GM12864 (cell line): ENCODE data around the gene KRTAP2-1.
"Not testable (repeated sequence)": the region's sequence is repeated elsewhere in the genome, so short reads cannot be mapped to it uniquely, and the experiment has no call there.

Experiments
- DNase-seq: peaks from one replicate; pipeline ENCODE4 v3.0.0-alpha.2; 2011; ENCODE audit warnings: low read depth
- H3K4me3 ChIP-seq: 2 replicates; pipeline ENCODE4 v1.5.1; 2011; ENCODE audit warnings: mild to moderate bottlenecking, low read depth, low read length, control low read depth
- CTCF ChIP-seq: IDR thresholded peaks from 2 replicates; pipeline ENCODE4 v1.5.1; 2011; ENCODE audit warnings: low read depth, mild to moderate bottlenecking, moderate library complexity, low read length, control low read depth, inconsistent platforms; ENCODE audit errors: missing control alignments

KRTAP2-1 gene

GRCh38 chr17:41009936-41010335, 37.2 kb downstream of the KRTAP2-1 start:
- no peak for DNase-seq
- no peak for TF ChIP-seq CTCF
- no peak overlapping the region for H3K4me3 ChIP-seq

GRCh38 chr17:41009301-41009760, 37.8 kb downstream of the KRTAP2-1 start:
- DNase-seq = no peak
- no peak for TF ChIP-seq CTCF
- no peak overlapping the region for H3K4me3 ChIP-seq

GRCh38 chr17:41008811-41009210, 38.3 kb downstream of the KRTAP2-1 start, which contains the start of gene KRTAP3-1:
Gene KRTAP3-1, minus strand, starts transcription at chr17:41009128. Its CDS starts 54 bp downstream, at chr17:41009074.
- DNase-seq = no peak
- no peak within 1 kb of the TSS for H3K4me3 ChIP-seq
- TF ChIP-seq CTCF = no peak

- no peak for TF ChIP-seq CTCF
- no peak for DNase-seq
Observed at GRCh38 chr17:41004397-41004796, 42.7 kb downstream of the KRTAP2-1 start.

GRCh38 chr17:41003926-41004325, 43.2 kb downstream of the KRTAP2-1 start:
- TF ChIP-seq CTCF = no peak
- DNase-seq = no peak
- H3K4me3 ChIP-seq = no peak overlapping the region

More at GRCh38 chr17:41004397-41004796, 42.7 kb downstream of the KRTAP2-1 start:
- no peak overlapping the region for H3K4me3 ChIP-seq

- TF ChIP-seq CTCF = no peak
- DNase-seq = no peak
Observed at GRCh38 chr17:41002814-41003213, 44.3 kb downstream of the KRTAP2-1 start.

GRCh38 chr17:41001795-41002194, 45.3 kb downstream of the KRTAP2-1 start:
- no peak for TF ChIP-seq CTCF
- no peak overlapping the region for H3K4me3 ChIP-seq

More at GRCh38 chr17:41002814-41003213, 44.3 kb downstream of the KRTAP2-1 start:
- no peak overlapping the region for H3K4me3 ChIP-seq

GRCh38 chr17:40999563-40999962, 47.6 kb downstream of the KRTAP2-1 start, which contains the start of gene KRTAP3-2:
Gene KRTAP3-2, minus strand, starts transcription at chr17:40999906. Its CDS starts 53 bp downstream, at chr17:40999853.
- H3K4me3 ChIP-seq, DNase-seq: not testable (repeated sequence)

More at GRCh38 chr17:41001795-41002194, 45.3 kb downstream of the KRTAP2-1 start:
- DNase-seq = no peak
